Prostate gland (tissue), 2 donors: ENCODE data around the gene ASB9. TPM values are rescaled to one million over a fixed set of nuclear protein-coding genes. Genes with fewer than 3 reads are reported as not detected.

Experiments
- DNase-seq: peaks from one replicate; pipeline ENCODE4 v3.0.0-alpha.2; 2019; ENCODE audit warnings: low spot score
- H3K27ac ChIP-seq, 2 donors: fragments of 200-600 bp; sonication (generic); 2 replicates each; pipeline ENCODE4 v1.5.1; 2017 to 2019
- H3K27me3 ChIP-seq: fragments of 200-600 bp; sonication (generic); replicated peaks from 2 replicates; pipeline ENCODE4 v1.5.1; 2019; ENCODE audit not compliant: insufficient read depth
- H3K36me3 ChIP-seq, 2 donors: fragments of 200-600 bp; sonication (generic); 1 replicate in 1 of 2; 2 replicates in 1 of 2; pipeline versions ENCODE4 v1.5.1 to v1.8.1; 2017 to 2019
- H3K4me1 ChIP-seq: fragments of 200-600 bp; sonication (generic); replicated peaks from 2 replicates; pipeline ENCODE4 v1.5.1; 2019
- H3K4me3 ChIP-seq, 2 donors: fragments of 200-600 bp; sonication (generic); 2 replicates each; pipeline ENCODE4 v1.5.1; 2017 to 2019
- H3K9me3 ChIP-seq: fragments of 200-600 bp; sonication (generic); 2 replicates; pipeline ENCODE4 v1.5.1; 2017
- POLR2A ChIP-seq: fragments of 450-650 bp; IDR thresholded peaks from one replicate; pipeline ENCODE4 v1.6.1; 2016; ENCODE audit warnings: antibody characterized with exemption, mild to moderate bottlenecking
- POLR2AphosphoS5 ChIP-seq: sonication (generic); formaldehyde crosslinking; IDR thresholded peaks from one replicate; pipeline ENCODE4 v1.6.1; 2017; ENCODE audit warnings: antibody characterized with exemption
- WGBS: methylation state at CpG from one replicate; pipeline ENCODE4 v1.1.5; 2018; 5-methylcytosine and 5-hydroxymethylcytosine counted together
- intact Hi-C: fragments of 100-400 bp; cut with DNase I; formaldehyde crosslinking; loops from one replicate; pipeline ENCODE4 v1.14.2; 2022
- total RNA-seq, 2 donors: library from RNA; depleted of rRNA; stranded (reverse); fragments of >200 nt; gene quantifications; one replicate each; pipeline ENCODE4 v1.1.0, GENCODE V29; 2016
- TF ChIP-seq, protein P1 (sequence below), 4 experiments: fragments of 200-600 bp in 2 of 4; fragments of 450-650 bp in 2 of 4; sonication (generic) in 2 of 4; IDR thresholded peaks; 1 replicate in 3 of 4; 2 replicates in 1 of 4; pipeline ENCODE4 v1.5.1; 2016 to 2019; ENCODE audit warnings: antibody characterized with exemption in 4 of 4, mild to moderate bottlenecking in 2 of 4, moderate library complexity in 2 of 4

ASB9 gene, protein sequence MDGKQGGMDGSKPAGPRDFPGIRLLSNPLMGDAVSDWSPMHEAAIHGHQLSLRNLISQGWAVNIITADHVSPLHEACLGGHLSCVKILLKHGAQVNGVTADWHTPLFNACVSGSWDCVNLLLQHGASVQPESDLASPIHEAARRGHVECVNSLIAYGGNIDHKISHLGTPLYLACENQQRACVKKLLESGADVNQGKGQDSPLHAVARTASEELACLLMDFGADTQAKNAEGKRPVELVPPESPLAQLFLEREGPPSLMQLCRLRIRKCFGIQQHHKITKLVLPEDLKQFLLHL
- 10 to 100 TPM in 1 of 2 donors, 1 to 10 TPM in 1; 1.8 to 62.1 TPM for total RNA-seq

DNA sequence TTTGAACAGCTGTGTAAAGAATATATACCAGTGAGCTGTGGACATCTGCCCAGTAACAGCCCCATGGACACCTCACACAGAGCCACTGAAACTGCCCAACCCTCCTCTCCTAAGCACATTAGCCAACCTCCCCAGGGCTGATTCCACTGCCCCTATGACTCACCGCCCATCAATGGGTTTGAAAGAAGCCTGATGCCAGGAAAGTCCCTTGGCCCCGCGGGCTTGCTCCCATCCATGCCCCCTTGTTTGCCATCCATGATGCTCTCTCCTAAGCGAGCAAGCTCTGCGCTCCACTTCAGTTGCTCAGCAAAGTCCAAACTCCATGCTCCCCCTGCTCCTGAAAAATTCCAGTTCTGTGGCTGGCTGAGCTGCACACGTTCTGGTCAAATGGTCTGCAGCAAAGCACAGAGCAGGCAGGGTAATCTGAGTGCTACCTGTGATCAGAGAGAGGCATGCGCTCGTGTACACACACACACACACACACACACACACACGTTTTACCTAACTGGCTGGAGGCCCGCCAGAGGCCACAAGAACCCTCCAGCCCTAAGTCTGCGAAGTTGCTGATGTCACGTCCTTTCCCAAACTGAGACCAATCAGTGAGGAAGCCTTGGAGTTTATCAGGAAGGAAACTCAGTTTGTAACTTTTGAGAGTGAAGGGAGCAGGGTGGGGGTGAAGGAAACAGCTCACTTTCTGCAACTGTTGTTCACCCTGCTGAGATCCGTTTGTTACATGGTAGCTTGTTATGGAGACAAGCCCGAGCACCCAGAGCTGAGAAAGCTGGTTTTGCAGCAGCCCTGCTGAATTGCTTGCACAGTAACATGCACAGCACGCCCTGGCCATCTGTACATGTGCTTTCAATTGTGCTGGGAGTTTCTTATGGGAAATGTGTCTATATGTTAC, at the start of gene ASB9:
ASB9 (minus strand) TSS at position 466 of the 904 bp plus-strand sequence; CDS start at position 257, 209 bp downstream.
- DNase-seq, result peak; percentile 13
- Histone ChIP-seq H3K9me3 (no peaks in the 10 kb centered on the region), H3K27ac (no peak within 1 kb of the TSS), H3K4me1 (no peaks in the 10 kb centered on the region), H3K36me3 (no peaks in the 10 kb centered on the region), H3K27me3 (no peaks in the 10 kb centered on the region), H3K4me3 (no peak within 1 kb of the TSS)
- intact Hi-C loops, result no loop called here
- TF ChIP-seq, protein P1, sequence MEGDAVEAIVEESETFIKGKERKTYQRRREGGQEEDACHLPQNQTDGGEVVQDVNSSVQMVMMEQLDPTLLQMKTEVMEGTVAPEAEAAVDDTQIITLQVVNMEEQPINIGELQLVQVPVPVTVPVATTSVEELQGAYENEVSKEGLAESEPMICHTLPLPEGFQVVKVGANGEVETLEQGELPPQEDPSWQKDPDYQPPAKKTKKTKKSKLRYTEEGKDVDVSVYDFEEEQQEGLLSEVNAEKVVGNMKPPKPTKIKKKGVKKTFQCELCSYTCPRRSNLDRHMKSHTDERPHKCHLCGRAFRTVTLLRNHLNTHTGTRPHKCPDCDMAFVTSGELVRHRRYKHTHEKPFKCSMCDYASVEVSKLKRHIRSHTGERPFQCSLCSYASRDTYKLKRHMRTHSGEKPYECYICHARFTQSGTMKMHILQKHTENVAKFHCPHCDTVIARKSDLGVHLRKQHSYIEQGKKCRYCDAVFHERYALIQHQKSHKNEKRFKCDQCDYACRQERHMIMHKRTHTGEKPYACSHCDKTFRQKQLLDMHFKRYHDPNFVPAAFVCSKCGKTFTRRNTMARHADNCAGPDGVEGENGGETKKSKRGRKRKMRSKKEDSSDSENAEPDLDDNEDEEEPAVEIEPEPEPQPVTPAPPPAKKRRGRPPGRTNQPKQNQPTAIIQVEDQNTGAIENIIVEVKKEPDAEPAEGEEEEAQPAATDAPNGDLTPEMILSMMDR (IDR thresholded peaks at IDR 0.05), result no peak
- TF ChIP-seq POLR2A (no peak), POLR2AphosphoS5 (no peak)
- WGBS, result 17% methylated on average over 12 of the region's 15 CpGs

DNA sequence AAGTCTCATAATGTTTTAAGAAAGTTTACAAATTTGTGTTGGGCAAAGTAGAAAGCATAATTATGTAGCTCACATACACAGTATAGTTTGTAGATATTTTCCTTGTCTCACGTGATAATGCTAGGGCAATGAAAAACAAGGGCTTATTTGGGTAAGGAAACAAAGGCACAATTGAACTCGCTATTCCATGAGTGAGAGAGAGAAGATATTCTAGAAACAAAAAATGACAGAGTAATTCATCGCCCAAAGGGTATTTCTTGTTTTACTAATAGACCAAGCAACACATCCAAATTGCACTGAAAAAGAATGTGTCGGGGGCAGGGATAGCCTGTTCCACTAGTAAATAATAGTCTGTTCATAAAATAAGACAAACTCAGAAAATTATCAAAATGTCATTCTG, 49.2 kb upstream of the ASB9 start:
- H3K4me3 ChIP-seq, result no peak overlapping the region
- DNase-seq, result no peak
- intact Hi-C loops, result no loop called here
- WGBS, result 93% methylated on average over 4 of the region's 4 CpGs
- no peaks in the 10 kb centered on the region for H3K27me3 ChIP-seq
- H3K36me3 ChIP-seq, result no peaks in the 10 kb centered on the region
- TF ChIP-seq POLR2A (no peak), POLR2AphosphoS5 (no peak)
- TF ChIP-seq, protein P1 (IDR thresholded peaks at IDR 0.05), result no peak
- H3K27ac ChIP-seq, result no peak overlapping the region
- H3K4me1 ChIP-seq, result no peaks in the 10 kb centered on the region
- H3K9me3 ChIP-seq, result no peaks in the 10 kb centered on the region

DNA sequence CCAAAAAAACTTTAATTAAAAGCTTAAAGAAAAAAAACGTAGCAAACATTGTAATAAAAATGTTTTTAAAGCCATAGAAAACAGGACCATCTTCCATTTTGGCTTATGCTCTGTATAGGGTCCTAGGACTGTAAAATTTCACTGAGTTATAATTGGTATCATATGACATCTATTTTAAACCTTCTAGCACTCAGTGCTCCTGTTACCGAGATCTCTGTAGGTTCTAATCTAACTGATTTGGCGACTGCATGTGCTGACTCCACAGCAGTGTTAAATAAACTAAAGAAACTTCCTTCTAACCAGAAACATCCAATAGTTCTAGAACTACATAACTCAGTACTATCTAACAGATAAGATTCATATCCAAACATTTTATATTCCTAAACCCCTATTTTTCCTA, 45.6 kb upstream of the ASB9 start, which contains the start of gene ASB11:
ASB11 (minus strand) TSS at position 132 of the 400 bp plus-strand sequence; CDS start at position 97, 35 bp downstream.
- Histone ChIP-seq H3K27ac (no peak within 1 kb of the TSS), H3K36me3 (no peaks in the 10 kb centered on the region), H3K9me3 (no peaks in the 10 kb centered on the region), H3K4me3 (no peak within 1 kb of the TSS), H3K4me1 (no peaks in the 10 kb centered on the region), H3K27me3 (no peaks in the 10 kb centered on the region)
- intact Hi-C loops, result no loop called here
- DNase-seq, result no peak
- 32% methylated on average over 3 of the region's 3 CpGs for WGBS
- no peak for TF ChIP-seq POLR2A
- TF ChIP-seq, protein P1 (IDR thresholded peaks at IDR 0.05), result no peak

DNA sequence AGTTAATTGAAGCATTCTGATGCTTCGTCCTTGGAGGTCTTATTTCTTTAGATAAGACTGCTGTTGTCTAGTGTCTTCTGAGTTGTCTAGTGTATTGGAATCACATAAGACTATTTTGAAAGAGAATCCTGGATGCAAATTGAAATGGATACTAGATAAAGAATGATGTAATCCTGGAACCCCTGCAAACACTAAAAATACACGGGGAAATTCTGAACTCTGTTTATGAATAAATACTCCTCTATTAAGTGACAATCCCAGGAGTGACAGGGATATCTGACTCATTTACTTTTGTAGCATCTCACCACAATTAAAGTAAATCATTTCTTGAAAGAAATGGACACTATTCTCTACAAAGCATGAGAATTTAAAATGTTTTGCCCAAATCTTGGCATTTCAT, 44.6 kb upstream of the ASB9 start:
- intact Hi-C loops, result no loop called here
- Histone ChIP-seq H3K27ac (no peak overlapping the region), H3K4me1 (no peaks in the 10 kb centered on the region), H3K9me3 (no peaks in the 10 kb centered on the region), H3K36me3 (no peaks in the 10 kb centered on the region), H3K27me3 (no peaks in the 10 kb centered on the region), H3K4me3 (no peak overlapping the region)
- whole genome bisulfite sequencing, result 52% methylated on average over 2 of the region's 2 CpGs
- DNase-seq, result no peak
- no peak for TF ChIP-seq POLR2AphosphoS5
- no peak for TF ChIP-seq POLR2A
- TF ChIP-seq, protein P1 (IDR thresholded peaks at IDR 0.05), result no peak
